IPS-18c (cell line): Measurements from ENCODE around the gene DSCAM.

Source experiments
- H3K4me3 ChIP-seq: 2 replicates; pipeline ENCODE4 v1.7.0; 2013; ENCODE audit warnings: low read depth, mild to moderate bottlenecking, low read length, moderate library complexity; ENCODE audit not compliant: insufficient read depth
- H3K9me3 ChIP-seq: one replicate; pipeline ENCODE4 v1.6.1; 2013; ENCODE audit warnings: mild to moderate bottlenecking, low read length, moderate library complexity; ENCODE audit not compliant: control insufficient read depth, insufficient read depth

The DSCAM gene

DNA sequence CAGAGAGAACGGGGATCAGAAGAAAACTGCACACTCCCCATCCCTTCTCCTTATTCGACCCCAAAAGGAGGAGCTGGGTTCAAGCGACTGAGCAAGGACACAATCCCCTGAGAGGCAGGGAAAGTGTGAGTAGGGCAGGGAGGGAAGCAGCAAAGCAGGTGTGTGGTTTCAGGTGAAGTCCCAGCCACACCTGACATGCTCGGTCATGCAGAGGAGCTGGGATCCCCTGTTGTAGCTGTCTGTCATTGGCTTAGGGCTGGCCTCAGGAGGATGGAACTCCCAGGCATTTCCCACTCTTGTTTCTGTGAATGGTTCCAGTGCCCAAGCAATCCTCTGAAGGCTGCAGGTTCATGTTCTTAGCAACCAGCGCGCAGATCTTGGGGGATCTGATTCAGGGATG is 150.7 kb downstream of the DSCAM start:
- H3K4me3 ChIP-seq, result no peak overlapping the region
- no peaks in the 10 kb centered on the region for H3K9me3 ChIP-seq

DNA sequence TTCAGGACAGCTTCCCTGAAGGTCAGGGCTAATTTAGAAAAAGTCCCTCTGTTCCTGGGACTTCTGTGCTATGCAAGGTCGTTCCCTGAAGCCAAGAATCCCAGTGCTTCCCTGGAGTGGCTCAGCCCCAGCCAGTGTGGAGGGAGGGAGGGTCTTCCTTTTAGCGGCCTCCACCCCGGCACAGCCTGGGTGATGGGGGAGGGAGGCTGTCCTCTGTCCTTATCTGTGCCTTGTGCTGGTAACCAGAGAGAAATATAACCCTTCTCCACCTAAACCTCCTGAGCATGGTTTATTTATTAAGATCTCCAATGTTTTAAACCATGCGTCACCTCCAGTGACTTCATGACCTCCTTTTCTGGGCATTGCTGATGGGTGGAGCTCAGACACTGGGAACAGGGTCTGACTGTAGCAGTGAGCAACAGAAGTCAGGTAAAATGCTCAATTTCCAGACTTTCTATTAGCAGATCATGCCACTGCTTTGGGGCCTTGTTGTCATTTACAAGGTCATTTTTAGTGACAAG is 157.1 kb downstream of the DSCAM start:
- Histone ChIP-seq H3K4me3 (no peak overlapping the region), H3K9me3 (no peaks in the 10 kb centered on the region)

DNA sequence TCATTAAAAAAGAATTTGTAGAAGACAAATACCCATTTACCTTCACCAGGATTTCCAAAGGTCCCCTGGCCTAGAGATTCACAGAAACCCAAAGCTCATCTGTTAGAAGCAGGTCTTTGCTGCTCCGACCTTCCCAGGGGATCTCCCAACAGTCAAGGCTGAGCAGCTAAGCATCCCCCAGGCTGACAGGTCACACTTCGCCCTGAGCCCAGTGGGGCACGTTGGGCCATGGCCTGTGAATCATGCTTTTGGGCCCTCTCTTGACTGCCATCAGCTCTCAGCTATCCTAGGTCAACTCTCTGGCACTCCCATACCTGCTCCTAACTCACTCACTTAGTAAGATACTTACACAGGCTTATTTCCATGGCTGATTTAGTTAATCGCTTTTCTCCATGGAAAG is 157.7 kb downstream of the DSCAM start:
- no peak overlapping the region for H3K4me3 ChIP-seq
- no peaks in the 10 kb centered on the region for H3K9me3 ChIP-seq

DNA sequence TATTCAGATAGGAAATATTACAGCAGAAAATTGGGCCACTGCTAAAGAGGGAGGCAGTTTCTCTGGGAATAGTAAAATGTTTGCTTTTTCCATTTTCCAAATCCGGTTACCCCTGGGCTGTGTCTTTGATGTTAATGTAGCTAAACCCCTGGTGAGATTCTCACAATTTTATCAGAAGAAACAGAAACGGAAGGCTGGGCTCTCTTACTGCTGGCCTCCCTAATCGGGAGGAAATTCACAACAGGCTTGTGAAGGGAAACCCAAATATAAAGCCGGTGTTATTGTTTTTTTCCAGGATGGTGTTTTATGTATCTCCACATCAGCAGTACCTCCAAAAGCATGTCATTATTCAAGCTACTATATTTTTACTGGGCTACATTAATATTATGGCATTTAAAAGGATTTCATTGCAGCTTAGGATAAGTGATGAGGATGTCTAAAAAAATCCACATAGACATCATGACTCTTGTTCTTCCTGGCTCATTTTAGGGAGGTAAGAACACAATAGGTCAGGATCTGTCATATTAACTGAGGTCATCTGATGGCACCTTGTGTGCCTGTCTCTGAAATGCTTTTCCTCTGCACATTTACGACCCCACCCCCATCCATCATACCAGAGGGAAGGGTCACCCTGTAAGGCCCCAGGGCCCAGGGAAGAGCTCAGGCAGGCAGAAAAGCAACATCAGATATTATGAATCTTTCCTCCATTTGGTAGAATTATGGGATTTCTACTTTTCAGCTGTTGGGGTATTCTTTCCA is 158.7 kb downstream of the DSCAM start:
- Histone ChIP-seq H3K4me3 (no peak overlapping the region), H3K9me3 (no peaks in the 10 kb centered on the region)

DNA sequence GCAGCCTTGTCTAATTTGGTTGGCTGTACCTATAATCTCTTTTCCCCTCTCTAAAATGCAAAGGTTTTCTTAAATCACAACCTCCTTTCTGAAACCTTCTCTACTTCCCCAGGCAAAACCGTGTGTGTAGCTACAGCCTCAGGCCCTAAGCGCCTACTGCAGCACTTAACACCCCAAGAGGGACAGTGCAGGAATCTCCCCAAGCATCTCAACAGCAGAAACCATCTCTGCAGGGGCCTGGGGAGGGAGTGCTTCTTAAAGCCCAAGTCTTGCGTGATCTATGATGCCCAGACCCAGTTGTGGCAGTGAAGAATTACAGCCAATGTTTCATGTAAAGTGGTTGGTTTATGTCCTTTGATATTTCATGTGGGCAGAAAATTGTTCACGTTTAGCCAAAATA is 159.3 kb downstream of the DSCAM start:
- H3K9me3 ChIP-seq, result no peaks in the 10 kb centered on the region
- H3K4me3 ChIP-seq, result no peak overlapping the region

DNA sequence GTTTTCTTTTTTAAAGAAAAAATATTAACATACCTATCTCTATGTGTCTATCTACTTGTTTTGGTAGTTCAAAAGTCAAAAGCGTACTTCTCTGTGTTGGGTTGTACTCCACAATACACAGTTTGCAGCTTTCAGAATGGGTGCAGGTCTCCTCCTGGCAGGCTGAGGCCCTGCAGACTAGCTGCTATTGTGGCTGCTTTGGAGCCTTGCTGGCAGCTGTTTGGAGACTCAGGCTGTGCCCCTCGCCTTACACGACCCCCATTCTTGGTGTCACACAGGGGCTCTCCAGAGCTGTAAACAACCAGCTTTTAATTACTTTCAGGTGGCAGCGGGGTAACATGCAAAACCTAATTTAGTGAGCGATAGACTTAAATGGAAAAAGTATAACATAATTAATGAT is 160.4 kb downstream of the DSCAM start:
- H3K4me3 ChIP-seq, result no peak overlapping the region
- no peaks in the 10 kb centered on the region for H3K9me3 ChIP-seq

DNA sequence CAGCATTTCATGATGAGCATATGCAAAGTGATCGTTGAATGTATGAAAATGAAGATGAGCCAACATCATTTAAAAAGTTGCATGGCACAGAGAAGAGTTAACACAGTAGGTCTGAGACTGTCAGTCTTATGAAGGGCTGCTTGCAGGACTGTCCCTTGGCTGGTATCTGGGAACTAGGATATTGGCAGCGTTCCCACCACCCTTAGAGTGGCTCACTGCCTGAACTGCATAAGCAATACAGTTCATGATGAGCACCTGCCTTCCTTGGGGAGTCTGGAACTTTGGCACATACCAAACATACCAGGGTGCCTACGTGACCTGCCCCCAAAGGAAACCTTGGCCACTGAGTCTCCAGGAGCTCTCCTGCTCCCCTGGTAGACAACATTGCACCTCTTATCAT is 161.8 kb downstream of the DSCAM start:
- H3K4me3 ChIP-seq, result no peak overlapping the region
- no peaks in the 10 kb centered on the region for H3K9me3 ChIP-seq

DNA sequence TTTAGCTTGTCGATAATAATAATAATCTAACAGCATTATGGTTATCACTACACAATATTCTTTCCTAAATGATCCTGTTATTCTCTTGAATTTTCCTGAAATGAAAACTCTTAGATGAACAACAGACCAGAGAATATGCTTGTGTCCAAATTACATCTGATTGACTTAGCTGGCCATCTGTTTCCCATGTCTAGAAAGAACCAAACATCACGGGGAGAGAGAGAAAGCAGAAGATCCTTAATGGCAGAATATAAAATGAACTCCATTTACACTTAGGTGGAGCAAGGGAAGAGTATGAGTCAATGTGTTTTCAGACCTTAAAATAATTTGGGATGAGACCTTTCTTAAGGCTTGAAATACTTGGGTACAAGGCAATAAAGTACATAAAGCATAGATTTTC is 162.2 kb downstream of the DSCAM start:
- H3K9me3 ChIP-seq, result no peaks in the 10 kb centered on the region
- no peak overlapping the region for H3K4me3 ChIP-seq

DNA sequence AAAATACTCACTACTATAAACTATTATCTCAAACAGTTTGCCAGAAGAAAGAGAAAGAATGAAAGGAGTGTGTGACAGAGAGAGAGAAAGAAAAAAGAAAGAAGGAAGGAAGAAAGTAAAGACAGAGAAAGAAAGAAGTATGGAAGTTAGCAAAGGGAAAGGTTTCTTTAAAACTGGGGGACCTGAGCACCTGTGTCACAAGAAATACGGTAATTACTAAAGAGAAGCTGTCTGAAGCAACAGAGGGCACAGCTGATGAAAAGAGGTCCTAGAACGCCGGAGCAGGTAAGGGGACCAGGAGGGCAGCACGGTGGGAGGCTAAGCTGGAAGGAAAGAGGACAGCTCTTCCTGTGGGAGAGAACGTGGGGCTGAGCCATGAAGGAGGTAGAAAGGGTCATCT is 163.6 kb downstream of the DSCAM start:
- H3K9me3 ChIP-seq, result no peaks in the 10 kb centered on the region
- no peak overlapping the region for H3K4me3 ChIP-seq

DNA sequence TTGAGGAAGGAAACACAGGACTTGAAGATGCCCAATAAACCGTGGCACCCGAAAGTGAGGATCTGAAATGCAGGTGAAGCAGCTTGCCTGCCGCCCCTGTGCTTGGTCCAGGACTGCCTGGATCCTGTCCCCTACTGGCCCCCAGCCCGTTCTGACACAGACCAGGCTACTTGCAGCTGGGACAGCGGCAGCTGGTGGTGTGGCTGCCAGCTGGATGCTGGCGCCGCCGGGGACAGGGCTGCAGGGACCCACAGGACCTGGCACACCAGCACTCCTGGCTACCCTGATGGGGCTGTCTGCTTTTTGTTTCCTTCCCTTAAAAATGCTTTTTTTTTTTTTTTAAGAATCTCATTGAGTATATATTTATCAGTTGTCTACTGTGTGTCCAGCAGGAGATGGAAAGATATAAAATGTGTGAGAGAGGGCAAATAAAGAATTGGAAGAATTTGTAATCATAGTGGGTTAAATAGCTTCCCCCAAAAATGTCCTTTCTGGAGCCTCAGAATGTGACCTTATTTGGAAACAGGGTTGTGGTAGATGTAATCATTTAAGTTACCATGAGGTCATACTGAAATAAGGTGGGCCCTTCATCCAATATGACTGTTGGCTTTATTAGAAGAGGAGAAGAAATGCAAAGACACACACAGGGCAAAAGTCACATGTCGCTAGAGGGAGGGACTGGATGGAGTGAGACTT is 165.6 kb downstream of the DSCAM start:
- H3K4me3 ChIP-seq, result no peak overlapping the region
- no peaks in the 10 kb centered on the region for H3K9me3 ChIP-seq

DNA sequence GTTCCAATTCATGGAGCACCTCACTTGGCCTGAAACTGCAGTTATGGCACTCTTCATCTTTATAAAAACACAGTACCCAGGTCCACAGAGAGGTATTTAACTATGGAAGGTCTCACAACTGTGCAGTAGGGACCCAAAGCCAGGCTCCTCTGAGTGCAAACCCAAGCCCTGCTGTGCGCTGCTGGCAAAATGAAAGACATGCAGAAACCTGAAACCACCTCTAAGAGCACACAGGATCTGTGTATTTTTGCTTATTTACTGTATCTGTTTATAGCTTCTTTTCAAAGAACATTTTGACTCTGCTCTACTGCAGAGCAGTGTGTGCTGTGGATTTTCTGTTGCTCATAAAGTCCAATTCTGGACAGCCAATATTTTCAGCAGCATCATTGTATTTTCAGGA is 166.6 kb downstream of the DSCAM start:
- Histone ChIP-seq H3K4me3 (no peak overlapping the region), H3K9me3 (no peaks in the 10 kb centered on the region)

DNA sequence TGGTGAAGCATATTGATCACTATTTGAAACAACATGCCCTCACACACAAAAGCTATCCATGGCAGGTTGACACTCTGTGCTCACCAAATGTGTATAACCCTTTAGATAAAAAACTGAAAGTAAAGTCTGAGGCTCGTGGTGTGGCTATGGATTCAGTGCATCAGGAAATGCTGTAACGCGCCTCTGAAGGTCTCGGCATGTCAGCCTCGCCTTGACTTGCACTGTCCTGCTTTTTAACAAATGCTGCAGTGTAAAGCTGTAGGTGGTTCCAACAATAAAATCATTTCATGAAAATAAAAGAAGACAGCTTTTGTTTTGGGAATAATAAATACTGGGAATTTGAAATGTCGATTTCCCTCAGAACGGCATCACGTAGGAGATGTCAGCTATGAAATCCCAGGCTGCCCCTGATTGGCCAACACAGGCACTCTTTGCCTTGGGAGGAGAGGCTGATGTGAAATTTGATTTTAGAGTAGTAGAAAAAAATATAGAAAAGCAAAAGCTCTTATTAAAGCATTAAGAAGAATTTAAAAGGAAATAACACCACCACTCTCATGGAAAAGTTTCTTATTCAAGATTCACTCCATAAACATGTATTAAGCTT is 168.2 kb downstream of the DSCAM start:
- no peaks in the 10 kb centered on the region for H3K9me3 ChIP-seq
- H3K4me3 ChIP-seq, result no peak overlapping the region

DNA sequence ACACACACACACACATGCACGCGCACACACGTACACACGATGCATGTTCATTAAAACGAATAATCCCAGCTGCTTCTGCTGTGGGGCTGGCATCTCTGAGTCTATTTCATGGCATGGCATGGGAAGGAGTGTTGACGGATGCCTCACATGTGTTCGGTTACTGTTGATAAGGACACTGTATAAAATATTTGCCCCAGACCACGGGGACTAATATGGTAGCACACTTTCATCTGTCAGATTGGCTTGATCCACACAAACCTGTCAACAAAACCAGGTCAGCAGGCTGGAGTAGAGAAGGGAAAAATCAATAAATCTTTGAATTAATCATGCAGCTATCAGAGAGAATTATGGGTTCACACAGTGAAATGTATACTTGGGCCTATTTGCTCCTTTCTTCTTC is 171.9 kb downstream of the DSCAM start:
- Histone ChIP-seq H3K9me3 (no peaks in the 10 kb centered on the region), H3K4me3 (no peak overlapping the region)

DNA sequence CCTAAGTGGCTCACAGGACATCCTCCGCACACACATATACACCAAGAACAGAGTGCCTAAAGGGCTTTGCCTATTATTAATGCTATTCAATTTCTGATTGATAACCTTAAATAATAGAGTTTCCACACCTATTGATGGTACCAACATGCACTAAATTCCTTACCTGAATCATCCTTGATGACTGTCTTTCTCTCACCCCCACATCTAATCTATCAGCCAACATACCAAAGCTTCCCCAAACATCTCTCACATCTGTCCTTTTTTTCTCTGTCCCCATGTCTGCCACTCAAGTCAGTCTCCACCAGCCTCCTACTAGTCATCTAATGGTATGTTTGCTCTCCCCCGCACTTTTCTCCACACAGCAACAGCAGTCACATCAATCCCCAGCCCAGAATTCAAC is 174.4 kb downstream of the DSCAM start:
- H3K4me3 ChIP-seq, result no peak overlapping the region
- no peaks in the 10 kb centered on the region for H3K9me3 ChIP-seq

DNA sequence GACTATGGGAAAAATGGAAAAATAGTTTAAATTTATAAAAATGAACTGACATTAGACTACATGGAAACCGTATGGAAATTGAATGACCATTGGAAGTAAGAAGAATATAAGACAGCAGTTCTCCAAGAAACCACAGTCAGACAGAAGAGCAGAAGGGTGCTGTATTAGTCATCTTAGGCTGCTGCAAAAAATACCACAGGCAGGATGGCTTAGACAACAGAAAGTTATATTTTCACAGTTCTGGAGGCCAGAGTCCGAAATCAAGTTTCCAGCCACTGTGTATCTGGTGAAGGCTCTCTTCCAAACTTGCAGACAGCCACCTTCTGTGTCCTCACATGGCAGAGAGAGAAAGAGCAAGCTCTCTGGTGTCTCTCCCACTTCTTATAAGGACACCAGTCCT is 175.2 kb downstream of the DSCAM start:
- no peaks in the 10 kb centered on the region for H3K9me3 ChIP-seq
- no peak overlapping the region for H3K4me3 ChIP-seq

DNA sequence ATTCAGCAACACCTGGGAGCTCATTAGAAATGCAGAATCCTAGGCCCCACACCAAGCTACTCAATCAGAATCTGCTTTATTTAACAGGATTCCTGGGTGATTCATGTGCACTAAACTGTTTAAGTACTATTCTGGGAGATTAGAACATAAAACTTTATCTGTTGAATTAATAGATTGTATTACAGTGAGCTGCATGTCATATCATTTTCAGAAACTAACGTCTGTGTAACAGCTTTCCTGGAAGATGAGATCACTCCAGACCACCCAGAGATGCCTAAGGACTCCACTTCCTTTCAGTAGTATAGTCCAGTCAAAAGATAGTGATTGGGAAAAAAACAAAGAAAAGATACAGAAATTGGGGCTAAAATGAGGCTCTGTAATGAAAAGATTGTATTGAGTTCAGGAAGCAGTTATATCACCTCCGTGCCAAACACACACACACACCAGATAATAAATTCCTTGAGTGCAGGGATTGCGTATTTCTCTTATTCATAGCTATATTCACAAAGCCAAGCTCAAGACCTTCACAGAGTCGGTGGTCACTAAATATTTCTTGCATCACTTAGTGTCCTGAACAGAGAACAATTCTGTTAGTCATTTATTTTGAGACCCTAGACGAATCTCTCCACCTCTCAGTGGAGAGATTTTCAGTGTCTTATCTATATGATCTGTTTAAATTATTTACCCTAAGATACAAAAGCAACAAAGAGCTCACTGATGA is 178.2 kb downstream of the DSCAM start:
- no peaks in the 10 kb centered on the region for H3K9me3 ChIP-seq

DNA sequence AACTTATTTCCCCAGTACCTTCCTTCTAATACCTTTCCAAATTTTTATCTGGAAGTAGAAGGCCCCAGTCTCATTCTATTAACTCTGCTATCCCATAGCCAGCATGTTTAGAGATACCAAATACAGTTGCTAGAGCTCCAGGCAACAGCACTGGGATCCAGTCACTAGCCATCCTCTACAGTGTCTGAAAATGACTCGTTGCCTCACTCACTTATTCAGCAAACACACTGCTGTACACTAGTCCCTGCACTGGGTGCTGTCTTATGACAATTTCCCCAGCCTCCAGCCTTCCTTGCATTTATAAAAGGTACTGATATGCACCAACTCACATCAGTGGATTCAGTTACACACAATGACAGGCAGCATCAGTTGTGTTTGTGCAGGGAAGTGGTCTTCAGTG is 179.0 kb downstream of the DSCAM start:
- no peaks in the 10 kb centered on the region for H3K9me3 ChIP-seq

More for the DNA sequence above, 178.2 kb downstream of the DSCAM start:
- no peak overlapping the region for H3K4me3 ChIP-seq

DNA sequence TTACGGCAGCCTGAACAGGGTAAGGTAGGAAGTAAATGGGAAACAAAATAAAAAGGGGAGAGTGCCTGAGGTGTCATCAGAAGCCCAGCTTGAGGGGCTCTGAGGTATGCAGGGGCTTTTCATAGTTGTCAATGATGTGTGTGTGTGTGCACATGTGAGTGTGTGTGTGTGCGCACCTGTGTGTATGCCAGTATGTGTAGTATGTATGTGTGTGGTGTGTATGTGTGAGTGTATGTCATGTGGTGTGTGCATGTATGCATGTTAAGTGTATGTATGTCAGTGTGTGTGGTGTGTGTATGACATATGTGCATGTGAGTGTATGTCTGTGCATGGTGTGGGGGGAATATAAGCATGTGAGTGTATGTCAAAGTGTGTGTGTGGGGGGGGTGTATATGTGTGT is 184.1 kb downstream of the DSCAM start:
- Histone ChIP-seq H3K9me3 (no peaks in the 10 kb centered on the region), H3K4me3 (no peak overlapping the region)

More for the DNA sequence above, 179.0 kb downstream of the DSCAM start:
- H3K4me3 ChIP-seq, result no peak overlapping the region
